GM04503 (cell line): ENCODE measurements around the gene IFT52.

Source experiments
- DNase-seq: peaks from one replicate; pipeline ENCODE4 v3.0.0-alpha.2; 2012; ENCODE audit warnings: low read depth

Gene IFT52

GRCh38 chr20:43690943-43691598 lies 100.3 kb downstream of the IFT52 start:
- DNase-seq = no peak

DNA sequence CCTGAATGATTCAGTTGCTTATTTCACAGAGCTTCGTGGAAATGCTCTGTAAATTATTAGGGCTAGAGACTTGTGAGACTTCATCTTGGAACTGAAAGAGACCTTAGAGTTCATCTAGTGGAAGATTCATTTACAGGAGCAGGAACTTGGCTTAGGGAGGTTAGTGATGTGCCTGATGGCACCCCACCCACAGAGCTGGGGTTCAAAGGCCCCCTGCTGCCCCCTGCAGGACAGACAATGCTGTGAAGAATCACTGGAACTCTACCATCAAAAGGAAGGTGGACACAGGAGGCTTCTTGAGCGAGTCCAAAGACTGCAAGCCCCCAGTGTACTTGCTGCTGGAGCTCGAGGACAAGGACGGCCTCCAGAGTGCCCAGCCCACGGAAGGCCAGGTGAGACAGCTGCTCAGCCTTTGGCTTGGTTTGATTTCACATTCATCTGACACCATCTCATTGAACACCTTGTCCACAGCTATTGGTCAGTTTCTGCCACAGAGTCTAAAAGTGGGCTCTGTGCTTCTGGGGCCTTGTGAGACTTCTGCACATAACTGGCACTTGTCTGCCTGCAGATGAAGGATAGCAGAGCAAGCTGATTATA lies 101.3 kb downstream of the IFT52 start:
- DNase-seq = no peak

DNA sequence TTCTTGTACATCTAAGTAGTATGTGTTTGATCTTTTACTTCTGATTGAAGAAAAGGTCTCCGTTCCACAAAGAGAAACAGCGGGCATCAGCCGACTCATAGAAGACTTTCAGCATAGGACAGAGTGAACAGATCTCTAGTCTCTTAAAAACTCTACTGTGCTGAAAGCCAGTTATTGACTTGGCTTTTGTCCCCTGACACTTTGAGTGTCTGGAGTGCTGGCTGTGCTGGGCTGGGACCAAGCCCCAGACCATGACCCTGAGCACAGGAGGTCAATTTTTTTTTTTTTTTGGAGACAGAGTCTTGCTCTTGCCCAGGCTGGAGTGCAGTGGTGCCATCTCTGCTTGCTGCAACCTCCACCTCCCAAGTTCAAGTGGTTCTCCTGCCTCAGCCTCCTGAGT lies 104.0 kb downstream of the IFT52 start:
- DNase-seq = no peak

GRCh38 chr20:43695571-43695970 lies 104.8 kb downstream of the IFT52 start:
- no peak for DNase-seq
